Urinary bladder (tissue), 4 donors: ENCODE results near the gene GPT2. TPM values are rescaled to one million over a fixed set of nuclear protein-coding genes. Genes with fewer than 3 reads are reported as not detected.
A peak's percentile ranks its signal among the peaks of the same experiment; 100 is the strongest.

Experiments used
- DNase-seq: peaks from one replicate; pipeline ENCODE4 v3.0.0-alpha.2; 2015; ENCODE audit errors: extremely low spot score
- H3K27ac ChIP-seq: one replicate; pipeline ENCODE4 v1.5.1; 2013; ENCODE audit warnings: low read depth, mild to moderate bottlenecking, moderate library complexity
- H3K36me3 ChIP-seq: one replicate; pipeline ENCODE4 v1.6.1; 2013; ENCODE audit warnings: mild to moderate bottlenecking, moderate library complexity; ENCODE audit not compliant: insufficient read depth
- H3K4me1 ChIP-seq: one replicate; pipeline ENCODE4 v1.6.1; 2013; ENCODE audit warnings: mild to moderate bottlenecking, moderate library complexity; ENCODE audit not compliant: insufficient read depth
- H3K4me3 ChIP-seq: one replicate; pipeline ENCODE4 v1.5.1; 2013; ENCODE audit warnings: low read depth, low read length
- WGBS: extraction: QIAGEN DNeasy Blood & Tissue Kit; methylation state at CpG from one replicate; pipeline ENCODE4 v1.1.7; 2013; 5-methylcytosine and 5-hydroxymethylcytosine counted together
- polyA plus RNA-seq: library from polyadenylated mRNA; stranded (reverse); fragments of 200-250 nt; gene quantifications from one replicate; pipeline ENCODE4 v1.2.3, GENCODE V29; 2013
- total RNA-seq: library from RNA; depleted of rRNA; stranded (reverse); fragments of >200 nt; gene quantifications from one replicate; pipeline ENCODE4 v1.2.3, GENCODE V29; 2014
- donor health status: healthy with polysubstance abuse.
- donor health status: healthy.

GPT2 gene
- total and polyA plus RNA-seq, 2 donors, result 3.7 to 4.8 TPM

- DNase-seq, result no peak
- 65% methylated on average over 9 of the region's 9 CpGs for WGBS
- Histone ChIP-seq H3K36me3 (no peaks in the 10 kb centered on the region), H3K4me3 (no peak overlapping the region), H3K4me1 (no peaks in the 10 kb centered on the region), H3K27ac (no peak overlapping the region)
Observed at GRCh38 chr16:46882304-46882939, 1.7 kb upstream of the GPT2 start.

GRCh38 chr16:46882940-46883307, 1.2 kb upstream of the GPT2 start:
- Histone ChIP-seq H3K27ac (no peak overlapping the region), H3K36me3 (no peaks in the 10 kb centered on the region), H3K4me3 (no peak overlapping the region), H3K4me1 (no peaks in the 10 kb centered on the region)
- no peak for DNase-seq
- WGBS, result 78% methylated on average over 6 of the region's 6 CpGs

GRCh38 chr16:46883353-46883689, 841 bp upstream of the GPT2 start:
- Histone ChIP-seq H3K4me1 (no peaks in the 10 kb centered on the region), H3K4me3 (peak overlapping the region; percentile 90), H3K27ac (no peak overlapping the region), H3K36me3 (no peaks in the 10 kb centered on the region)
- DNase-seq, result no peak
- 28% methylated on average over 10 of the region's 10 CpGs for WGBS

- Histone ChIP-seq H3K36me3 (no peaks in the 10 kb centered on the region), H3K4me3 (peak overlapping the region; percentile 90), H3K4me1 (no peaks in the 10 kb centered on the region), H3K27ac (no peak overlapping the region)
- no peak for DNase-seq
- WGBS, result 5% methylated on average over 72 of the region's 72 CpGs
Observed at GRCh38 chr16:46884513-46885293, 541 bp downstream of the GPT2 start.

- WGBS, result 87% methylated on average over 12 of the region's 12 CpGs
- Histone ChIP-seq H3K27ac (no peak overlapping the region), H3K4me1 (no peaks in the 10 kb centered on the region), H3K36me3 (no peaks in the 10 kb centered on the region), H3K4me3 (no peak overlapping the region)
- no peak for DNase-seq
Observed at GRCh38 chr16:46885960-46886763, 2.0 kb downstream of the GPT2 start.

- no peak for DNase-seq
- no peaks in the 10 kb centered on the region for H3K4me1 ChIP-seq
- WGBS, result 93% methylated on average over 16 of the region's 16 CpGs
- no peak overlapping the region for H3K27ac ChIP-seq
- H3K4me3 ChIP-seq, result no peak overlapping the region
- H3K36me3 ChIP-seq, result no peaks in the 10 kb centered on the region
Observed at GRCh38 chr16:46886764-46887523, 2.8 kb downstream of the GPT2 start.

- H3K36me3 ChIP-seq, result no peaks in the 10 kb centered on the region
- 66% methylated on average over 2 of the region's 2 CpGs for WGBS
- no peak overlapping the region for H3K27ac ChIP-seq
- no peak for DNase-seq
- H3K4me3 ChIP-seq, result no peak overlapping the region
- H3K4me1 ChIP-seq, result no peaks in the 10 kb centered on the region
Observed at GRCh38 chr16:46887524-46887854, 3.3 kb downstream of the GPT2 start.

GRCh38 chr16:46889245-46889941, 5.2 kb downstream of the GPT2 start:
- H3K4me3 ChIP-seq, result no peak overlapping the region
- no peaks in the 10 kb centered on the region for H3K4me1 ChIP-seq
- no peak for DNase-seq
- no peak overlapping the region for H3K27ac ChIP-seq
- WGBS, result 94% methylated on average over 5 of the region's 5 CpGs
- H3K36me3 ChIP-seq, result no peaks in the 10 kb centered on the region

- Histone ChIP-seq H3K4me3 (no peak overlapping the region), H3K27ac (no peak overlapping the region), H3K4me1 (no peaks in the 10 kb centered on the region), H3K36me3 (no peaks in the 10 kb centered on the region)
- WGBS, result 90% methylated on average over 5 of the region's 5 CpGs
- DNase-seq, result no peak
Observed at GRCh38 chr16:46889942-46890300, 5.8 kb downstream of the GPT2 start.

- no peak overlapping the region for H3K27ac ChIP-seq
- no peak overlapping the region for H3K4me3 ChIP-seq
- DNase-seq, result no peak
- 88% methylated on average over 1 of the region's 1 CpG for WGBS
- no peaks in the 10 kb centered on the region for H3K4me1 ChIP-seq
- H3K36me3 ChIP-seq, result no peaks in the 10 kb centered on the region
Observed at GRCh38 chr16:46891910-46892309, 7.7 kb downstream of the GPT2 start.

- H3K4me3 ChIP-seq, result no peak overlapping the region
- no peak overlapping the region for H3K27ac ChIP-seq
- no peaks in the 10 kb centered on the region for H3K36me3 ChIP-seq
- no peak for DNase-seq
- no peaks in the 10 kb centered on the region for H3K4me1 ChIP-seq
- 38% methylated on average over 11 of the region's 11 CpGs for WGBS
Observed at GRCh38 chr16:46894036-46894672, 10.0 kb downstream of the GPT2 start.

GRCh38 chr16:46895399-46896313, 11.5 kb downstream of the GPT2 start:
- WGBS, result 76% methylated on average over 9 of the region's 9 CpGs
- Histone ChIP-seq H3K36me3 (no peaks in the 10 kb centered on the region), H3K27ac (no peak overlapping the region), H3K4me3 (no peak overlapping the region), H3K4me1 (no peaks in the 10 kb centered on the region)
- DNase-seq, result no peak
